ENCODE results near the gene PCCB.

GRCh38 chr3:136300444-136300843 lies 50.3 kb downstream of the PCCB start:
- TF ChIP-seq CTCF (IDR thresholded peaks at IDR 0.05) (no peak), POLR2A (IDR thresholded peaks at IDR 0.05) (no peak)
